Mucosa of stomach (tissue), 1 donor: ENCODE data around the gene AUTS2.

Source experiments
- H3K27me3 ChIP-seq: one replicate; pipeline ENCODE4 v1.7.0; 2013; ENCODE audit warnings: mild to moderate bottlenecking, low read length; ENCODE audit not compliant: control insufficient read depth, insufficient read depth
- H3K36me3 ChIP-seq: one replicate; pipeline ENCODE4 v1.7.0; 2013; ENCODE audit warnings: low read length; ENCODE audit not compliant: control insufficient read depth, insufficient read depth
- H3K4me1 ChIP-seq: one replicate; pipeline ENCODE4 v1.7.0; 2013; ENCODE audit warnings: mild to moderate bottlenecking, low read length; ENCODE audit not compliant: control insufficient read depth, insufficient read depth
- H3K4me3 ChIP-seq: one replicate; pipeline ENCODE4 v1.7.0; 2013; ENCODE audit warnings: low read length
- H3K9ac ChIP-seq: one replicate; pipeline ENCODE4 v1.7.0; 2013; ENCODE audit warnings: mild to moderate bottlenecking, low read length, moderate library complexity
- H3K9me3 ChIP-seq: one replicate; pipeline ENCODE4 v1.7.0; 2013; ENCODE audit warnings: mild to moderate bottlenecking, low read length, moderate library complexity; ENCODE audit not compliant: control insufficient read depth
- donor health status: Pancreatic carcinoma.

The AUTS2 gene

GRCh38 chr7:69816501-69816900 is 218.2 kb downstream of the AUTS2 start:
- Histone ChIP-seq H3K9ac (no peak overlapping the region), H3K9me3 (no peaks in the 10 kb centered on the region), H3K36me3 (no peaks in the 10 kb centered on the region), H3K27me3 (no peaks in the 10 kb centered on the region), H3K4me3 (no peak overlapping the region), H3K4me1 (no peaks in the 10 kb centered on the region)

- Histone ChIP-seq H3K4me3 (no peak overlapping the region), H3K4me1 (no peaks in the 10 kb centered on the region), H3K36me3 (no peaks in the 10 kb centered on the region), H3K9me3 (no peaks in the 10 kb centered on the region), H3K27me3 (no peaks in the 10 kb centered on the region), H3K9ac (no peak overlapping the region)
These were observed 218.8 kb downstream of the AUTS2 start for GRCh38 chr7:69817121-69817520.

GRCh38 chr7:69817841-69818635 is 219.8 kb downstream of the AUTS2 start:
- no peaks in the 10 kb centered on the region for H3K27me3 ChIP-seq
- H3K9ac ChIP-seq: no peak overlapping the region
- H3K4me3 ChIP-seq: no peak overlapping the region
- H3K36me3 ChIP-seq: no peaks in the 10 kb centered on the region
- no peaks in the 10 kb centered on the region for H3K9me3 ChIP-seq
- no peaks in the 10 kb centered on the region for H3K4me1 ChIP-seq

- Histone ChIP-seq H3K27me3 (no peaks in the 10 kb centered on the region), H3K4me1 (no peaks in the 10 kb centered on the region), H3K9ac (no peak overlapping the region), H3K9me3 (no peaks in the 10 kb centered on the region), H3K36me3 (no peaks in the 10 kb centered on the region), H3K4me3 (no peak overlapping the region)
These were observed 220.5 kb downstream of the AUTS2 start for GRCh38 chr7:69818636-69819332.

- H3K4me3 ChIP-seq: no peak overlapping the region
- no peaks in the 10 kb centered on the region for H3K4me1 ChIP-seq
- no peaks in the 10 kb centered on the region for H3K36me3 ChIP-seq
- H3K9me3 ChIP-seq: no peaks in the 10 kb centered on the region
- no peaks in the 10 kb centered on the region for H3K27me3 ChIP-seq
- no peak overlapping the region for H3K9ac ChIP-seq
These were observed 221.0 kb downstream of the AUTS2 start for GRCh38 chr7:69819333-69819705.

DNA sequence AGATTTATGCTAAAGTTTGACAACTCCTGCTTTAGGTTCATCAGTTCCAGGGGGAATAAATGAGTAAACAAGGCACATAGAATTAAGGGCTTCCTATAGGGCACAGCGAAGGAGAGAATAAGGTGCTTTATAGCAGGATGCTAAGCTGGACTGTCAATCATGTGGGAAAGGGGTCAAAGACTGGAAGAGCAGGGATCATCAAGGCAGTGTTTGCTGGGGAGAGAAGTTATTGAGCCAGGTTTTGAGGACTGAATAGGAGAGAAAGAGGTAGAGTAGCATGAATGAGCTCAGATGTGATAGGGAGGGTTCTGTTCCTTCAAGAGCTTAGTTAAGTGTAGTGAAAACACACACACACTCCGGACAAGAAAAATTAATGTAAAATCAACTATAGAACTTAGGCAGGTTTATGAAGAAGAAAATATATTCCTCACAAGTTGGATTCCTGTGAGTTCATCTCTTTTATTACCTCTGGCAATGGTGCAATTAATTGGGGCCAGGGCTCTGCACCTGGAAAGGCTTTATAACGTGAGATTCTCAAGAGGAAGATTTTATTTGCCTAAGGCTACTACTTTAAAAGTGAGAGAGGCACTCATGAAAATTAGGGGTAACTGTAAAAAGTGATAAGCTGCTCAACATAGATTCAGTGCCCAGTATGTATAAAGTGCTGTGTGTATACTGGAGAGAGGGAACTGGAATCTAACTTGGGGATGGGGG is 222.4 kb downstream of the AUTS2 start:
- Histone ChIP-seq H3K9me3 (no peaks in the 10 kb centered on the region), H3K4me1 (no peaks in the 10 kb centered on the region), H3K36me3 (no peaks in the 10 kb centered on the region), H3K27me3 (no peaks in the 10 kb centered on the region), H3K4me3 (no peak overlapping the region), H3K9ac (no peak overlapping the region)

- no peaks in the 10 kb centered on the region for H3K27me3 ChIP-seq
- no peak overlapping the region for H3K9ac ChIP-seq
- H3K4me1 ChIP-seq: no peaks in the 10 kb centered on the region
- no peaks in the 10 kb centered on the region for H3K36me3 ChIP-seq
- no peak overlapping the region for H3K4me3 ChIP-seq
- H3K9me3 ChIP-seq: no peaks in the 10 kb centered on the region
These were observed 224.1 kb downstream of the AUTS2 start for GRCh38 chr7:69822386-69822785.

GRCh38 chr7:69823151-69823744 is 225.0 kb downstream of the AUTS2 start:
- no peaks in the 10 kb centered on the region for H3K9me3 ChIP-seq
- H3K4me3 ChIP-seq: no peak overlapping the region
- H3K4me1 ChIP-seq: no peaks in the 10 kb centered on the region
- H3K36me3 ChIP-seq: no peaks in the 10 kb centered on the region
- H3K9ac ChIP-seq: no peak overlapping the region
- no peaks in the 10 kb centered on the region for H3K27me3 ChIP-seq

GRCh38 chr7:69825113-69825972 is 227.1 kb downstream of the AUTS2 start:
- Histone ChIP-seq H3K36me3 (no peaks in the 10 kb centered on the region), H3K4me3 (no peak overlapping the region), H3K9me3 (no peaks in the 10 kb centered on the region), H3K27me3 (no peaks in the 10 kb centered on the region), H3K9ac (no peak overlapping the region), H3K4me1 (no peaks in the 10 kb centered on the region)

- no peaks in the 10 kb centered on the region for H3K9me3 ChIP-seq
- no peaks in the 10 kb centered on the region for H3K36me3 ChIP-seq
- no peaks in the 10 kb centered on the region for H3K27me3 ChIP-seq
- no peak overlapping the region for H3K9ac ChIP-seq
- no peak overlapping the region for H3K4me3 ChIP-seq
- no peaks in the 10 kb centered on the region for H3K4me1 ChIP-seq
These were observed 228.0 kb downstream of the AUTS2 start for GRCh38 chr7:69826283-69826682.

DNA sequence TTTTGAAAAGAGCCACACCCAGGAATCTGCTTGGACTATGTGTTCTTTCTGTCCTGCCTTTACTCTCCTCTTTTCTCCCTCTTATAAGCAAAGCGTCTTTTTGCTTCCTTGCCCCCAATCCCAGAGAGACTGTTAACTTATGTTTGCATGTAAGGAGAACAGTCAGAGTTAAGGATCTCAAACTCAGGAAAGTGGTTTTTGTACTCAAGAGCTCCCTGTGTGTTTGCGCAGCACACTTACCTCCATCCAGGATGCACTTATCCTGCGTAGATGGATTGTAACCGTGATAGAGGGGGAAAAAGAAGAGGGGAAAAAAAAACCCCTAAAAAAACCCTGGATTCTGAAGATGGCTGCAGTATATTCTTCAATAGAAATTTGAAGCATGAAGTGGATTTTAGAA is 228.9 kb downstream of the AUTS2 start:
- Histone ChIP-seq H3K4me3 (no peak overlapping the region), H3K36me3 (no peaks in the 10 kb centered on the region), H3K27me3 (no peaks in the 10 kb centered on the region), H3K9me3 (no peaks in the 10 kb centered on the region), H3K9ac (no peak overlapping the region), H3K4me1 (no peaks in the 10 kb centered on the region)
